Measurements from ENCODE around the gene PERM1. TPM values are rescaled to one million over a fixed set of nuclear protein-coding genes. Genes with fewer than 3 reads are reported as not detected.
"Not testable (repeated sequence)": the region's sequence is repeated elsewhere in the genome, so short reads cannot be mapped to it uniquely, and the experiment has no call there.

PERM1 gene
- total and polyA plus RNA-seq, 2 donors (not counting 1 experiment from before 2014, with no cell fraction given), result not detected

- WGBS (ENCODE audit: insufficient coverage), result 96% methylated on average over 14 of the region's 15 CpGs
- TF ChIP-seq CTCF (IDR thresholded peaks at IDR 0.05) (no peak), EZH2 (IDR thresholded peaks at IDR 0.05; ENCODE audit: borderline replicate concordance, insufficient read depth, low read depth, low read length, poor library complexity, severe bottlenecking) (no peak)
- H3K27me3 ChIP-seq (replicated peaks in 1 of 4; ENCODE audit: control extremely low read depth in 1 of 4, control insufficient read depth in 3 of 4, insufficient read depth in 4 of 4, low read length in 3 of 4), result peaks cover 0 to 4% (median 1%) of the 10 kb centered on the region in 4 experiments
- no peaks in the 10 kb centered on the region for H3K9me3 ChIP-seq (ENCODE audit: control extremely low read depth in 1 of 3, control insufficient read depth in 2 of 3, insufficient read depth in 1 of 3, low read length in 2 of 3)
- DNase-seq (no peak), ATAC-seq (ENCODE audit: low read depth) (no peak)
- H3K9ac ChIP-seq (ENCODE audit: low read length), result no peak overlapping the region
- no peak overlapping the region for H2AFZ ChIP-seq (ENCODE audit: insufficient read depth, low read depth, low read length, poor library complexity, severe bottlenecking)
- no peak overlapping the region for H3K4me3 ChIP-seq (ENCODE audit: control extremely low read depth in 1 of 5, extremely low read depth in 1 of 5, insufficient read depth in 1 of 5, low read depth in 2 of 5, low read length in 4 of 5)
- intact Hi-C loops (cut with micrococcal nuclease), result no loop called here
- H3K4me3 Mint-ChIP-seq, result no peak overlapping the region
- no peaks in the 10 kb centered on the region for H3K9me3 Mint-ChIP-seq (ENCODE audit: insufficient read depth)
- H3K27ac Mint-ChIP-seq, result no peak overlapping the region
- no peak overlapping the region for H3K4me2 ChIP-seq (replicated peaks; ENCODE audit: low read depth, low read length, poor library complexity, severe bottlenecking)
- no peaks in the 10 kb centered on the region for H3K27me3 Mint-ChIP-seq
- no peak overlapping the region for H3K27ac ChIP-seq (ENCODE audit: low read length in 2 of 2)
- ChIA-PET CTCF (no interaction called here), POLR2A (no interaction called here)
- peaks cover 2% of the 10 kb centered on the region in 2 donors for H3K4me1 ChIP-seq (ENCODE audit: control insufficient read depth in 2 of 2, insufficient read depth in 2 of 2, low read length in 2 of 2)
- no peaks in the 10 kb centered on the region for H3K79me2 ChIP-seq (ENCODE audit: control insufficient read depth, insufficient read depth, low read length)
- peaks cover 55% of the 10 kb centered on the region for H4K20me1 ChIP-seq (ENCODE audit: control insufficient read depth, insufficient read depth, low read length, poor library complexity, severe bottlenecking)
- peaks cover 0 to 75% of the 10 kb centered on the region in 2 experiments for H3K36me3 ChIP-seq (replicated peaks in 1 of 2; ENCODE audit: control extremely low read depth in 1 of 2, control insufficient read depth in 1 of 2, extremely low read depth in 1 of 2, insufficient read depth in 2 of 2, low read length in 1 of 2)
- no peaks in the 10 kb centered on the region for H3K4me1 Mint-ChIP-seq
Measured at GRCh38 chr1:947958-948357, 33.9 kb downstream of the PERM1 start.

- Histone ChIP-seq H3K27me3 (replicated peaks in 1 of 4; ENCODE audit: control extremely low read depth in 1 of 4, control insufficient read depth in 3 of 4, insufficient read depth in 4 of 4, low read length in 3 of 4) (peaks cover 0 to 11% (median 3%) of the 10 kb centered on the region in 4 experiments), H3K36me3 (replicated peaks in 1 of 2; ENCODE audit: control extremely low read depth in 1 of 2, control insufficient read depth in 1 of 2, extremely low read depth in 1 of 2, insufficient read depth in 2 of 2, low read length in 1 of 2) (peaks cover 0 to 63% of the 10 kb centered on the region in 2 experiments), H3K4me1 (ENCODE audit: control insufficient read depth in 2 of 2, insufficient read depth in 2 of 2, low read length in 2 of 2) (peaks cover 9 to 12% of the 10 kb centered on the region in 2 donors), H4K20me1 (ENCODE audit: control insufficient read depth, insufficient read depth, low read length, poor library complexity, severe bottlenecking) (peaks cover 43% of the 10 kb centered on the region)
- H3K27ac ChIP-seq (ENCODE audit: low read length in 2 of 2); CTCF ChIA-PET; H3K27ac Mint-ChIP-seq; ATAC-seq (ENCODE audit: low read depth); H3K4me3 Mint-ChIP-seq; H3K27me3 Mint-ChIP-seq; H3K4me1 Mint-ChIP-seq; H3K9me3 ChIP-seq (ENCODE audit: control extremely low read depth in 1 of 3, control insufficient read depth in 2 of 3, insufficient read depth in 1 of 3, low read length in 2 of 3); H3K9me3 Mint-ChIP-seq (ENCODE audit: insufficient read depth); H3K4me2 ChIP-seq (replicated peaks; ENCODE audit: low read depth, low read length, poor library complexity, severe bottlenecking); POLR2A ChIA-PET; intact Hi-C loops (cut with micrococcal nuclease); H3K4me3 ChIP-seq (ENCODE audit: control extremely low read depth in 1 of 5, extremely low read depth in 1 of 5, insufficient read depth in 1 of 5, low read depth in 2 of 5, low read length in 4 of 5); H2AFZ ChIP-seq (ENCODE audit: insufficient read depth, low read depth, low read length, poor library complexity, severe bottlenecking); H3K9ac ChIP-seq (ENCODE audit: low read length); DNase-seq; H3K79me2 ChIP-seq (ENCODE audit: control insufficient read depth, insufficient read depth, low read length): not testable (repeated sequence)
- 98% methylated on average over 9 of the region's 13 CpGs for WGBS (ENCODE audit: insufficient coverage)
Measured at GRCh38 chr1:946811-947210, 35.1 kb downstream of the PERM1 start.
